GM12878 (cell line): ENCODE data around the gene CD1D. TPM values are rescaled to one million over a fixed set of nuclear protein-coding genes. Genes with fewer than 3 reads are reported as not detected.

Experiments used
- ATAC-seq: fragments of 200-7000 bp; cut with Tn5 transposase; 3 replicates; pipeline ENCODE4 v1.9.1; 2020; ENCODE audit warnings: mild to moderate bottlenecking, moderate library complexity
- BruUV-seq: library from RNA; stranded (reverse); fragments of 400-500 nt; replicated peaks from 2 replicates; lab custom pipeline; 2021; lab: Mats Ljungman, UMichigan
- CTCF ChIA-PET: fragments of 300-600 bp; sonication (Branson Sonifier 250); formaldehyde crosslinking; extraction: SDS; loops from one replicate; lab custom pipeline; 2021; ENCODE audit warnings: inconsistent platforms; lab: Yijun Ruan, JAX
- POLR2A ChIA-PET: fragments of 350-600 bp; formaldehyde crosslinking; extraction: SDS; loops from one replicate; lab custom pipeline; 2021; ENCODE audit warnings: inconsistent platforms; lab: Charles Lee
- RAD21 ChIA-PET: fragments of 300-600 bp; sonication (Branson Sonifier 250); formaldehyde crosslinking; loops from one replicate; lab custom pipeline; 2023; ENCODE audit warnings: antibody characterized with exemption; ENCODE audit not compliant: unreplicated experiment; lab: Charles Lee
- SMC1A ChIA-PET: fragments of 300-600 bp; sonication (Branson Sonifier 250); formaldehyde crosslinking; loops from one replicate; lab custom pipeline; 2023; ENCODE audit not compliant: unreplicated experiment, uncharacterized antibody; lab: Charles Lee
- DNase-seq: peaks from one replicate; pipeline ENCODE4 v3.0.0-alpha.2; 2011; ENCODE audit warnings: low read depth, low spot score
- FAIRE-seq: peaks from 3 replicates; lab custom pipeline; 2011; peaks lifted over from hg19 to GRCh38; lab: Jason Lieb, UNC
- H2AFZ ChIP-seq: 2 replicates; pipeline ENCODE4 v1.6.0; 2011; ENCODE audit warnings: low read depth, low read length, control low read depth; ENCODE audit not compliant: control insufficient read depth
- H3K27ac ChIP-seq: 2 replicates; pipeline ENCODE4 v1.5.1; 2011; ENCODE audit warnings: control low read depth; ENCODE audit not compliant: control insufficient read depth, insufficient read depth
- H3K27me3 ChIP-seq, 2 experiments: replicated peaks in 1 of 2; 2 replicates each; pipeline versions ENCODE4 v1.6.0 to v1.6.1; 2011; ENCODE audit warnings: low read length in 1 of 2; ENCODE audit not compliant: control insufficient read depth in 2 of 2, insufficient read depth in 2 of 2
- H3K36me3 ChIP-seq, 2 experiments: 2 replicates each; pipeline ENCODE4 v1.5.1; 2011; ENCODE audit warnings: low read length in 1 of 2; ENCODE audit not compliant: control insufficient read depth in 2 of 2, insufficient read depth in 2 of 2
- H3K4me1 ChIP-seq: 2 replicates; pipeline ENCODE4 v1.6.1; 2011; ENCODE audit warnings: mild to moderate bottlenecking, low read length, moderate library complexity, mixed read lengths; ENCODE audit not compliant: control insufficient read depth, insufficient read depth
- H3K4me2 ChIP-seq: 2 replicates; pipeline ENCODE4 v1.6.0; 2011; ENCODE audit warnings: control low read depth; ENCODE audit not compliant: control insufficient read depth, insufficient read depth
- H3K4me3 ChIP-seq: fragments of 200-600 bp; sonication (generic); 2 replicates; pipeline ENCODE4 v1.5.1; 2016
- H3K79me2 ChIP-seq: 2 replicates; pipeline ENCODE4 v1.6.0; 2011; ENCODE audit warnings: low read length; ENCODE audit not compliant: control insufficient read depth, insufficient read depth
- H3K9ac ChIP-seq: 2 replicates; pipeline ENCODE4 v1.8.0; 2011; ENCODE audit warnings: low read length, control low read depth, mixed read lengths; ENCODE audit not compliant: control insufficient read depth, insufficient read depth
- H3K9me3 ChIP-seq: replicated peaks from 3 replicates; pipeline ENCODE4 v1.5.1; 2011; ENCODE audit warnings: mild to moderate bottlenecking, low read length; ENCODE audit not compliant: control insufficient read depth, insufficient read depth
- H4K20me1 ChIP-seq: 2 replicates; pipeline ENCODE4 v1.6.0; 2011; ENCODE audit not compliant: control insufficient read depth, insufficient read depth
- ATF3 ChIP-seq: IDR thresholded peaks from 2 replicates; pipeline ENCODE4 v1.6.1; 2011; ENCODE audit warnings: low read depth, mild to moderate bottlenecking, low read length, moderate library complexity, borderline replicate concordance; ENCODE audit errors: extremely low read depth
- BCL11A ChIP-seq: IDR thresholded peaks from 2 replicates; pipeline ENCODE4 v1.6.1; 2011; ENCODE audit warnings: low read depth, low read length
- BHLHE40 ChIP-seq, 2 experiments: fragments of 450-650 bp in 1 of 2; IDR thresholded peaks; 2 replicates each; pipeline ENCODE4 v1.6.1; 2011 to 2017; ENCODE audit warnings: low read depth in 2 of 2, borderline replicate concordance in 1 of 2, improper control_type of control experiment in 1 of 2, low read length in 1 of 2, mild to moderate bottlenecking in 1 of 2
- BMI1 ChIP-seq: fragments of 450-650 bp; IDR thresholded peaks from 2 replicates; pipeline ENCODE4 v1.6.1; 2016; ENCODE audit warnings: mild to moderate bottlenecking, moderate library complexity, borderline replicate concordance
- CREB1 ChIP-seq: IDR thresholded peaks from 2 replicates; pipeline ENCODE4 v1.6.1; 2012; ENCODE audit warnings: low read depth, mild to moderate bottlenecking, inconsistent platforms
- CREM ChIP-seq: IDR thresholded peaks from 2 replicates; pipeline ENCODE4 v1.6.1; 2014; ENCODE audit warnings: antibody characterized with exemption, low read depth
- CTCF ChIP-seq, 3 experiments: IDR thresholded peaks in 2 of 3; conservative IDR thresholded peaks in 1 of 3; 2 replicates each; pipeline ENCODE4 v1.5.1; 2011; ENCODE audit warnings: low read depth in 3 of 3, low read length in 3 of 3, mild to moderate bottlenecking in 3 of 3, control low read depth in 2 of 3, moderate library complexity in 2 of 3, inconsistent platforms in 1 of 3, mixed read lengths in 1 of 3; ENCODE audit not compliant: control insufficient read depth in 2 of 3, insufficient read depth in 1 of 3; ENCODE audit errors: extremely low read depth in 1 of 3
- EED ChIP-seq: sonication (generic); IDR thresholded peaks from 2 replicates; pipeline ENCODE4 v1.6.1; 2016; ENCODE audit warnings: antibody characterized with exemption, low read depth
- HCFC1 ChIP-seq: fragments of 150-350 bp; IDR thresholded peaks from 2 replicates; pipeline ENCODE4 v1.6.1; 2014; ENCODE audit warnings: low read length
- IKZF2 ChIP-seq, 2 experiments: fragments of 450-650 bp; IDR thresholded peaks; 2 replicates each; pipeline ENCODE4 v1.6.1; 2017; ENCODE audit warnings: mild to moderate bottlenecking in 2 of 2, moderate library complexity in 2 of 2
- KAT2A ChIP-seq: conservative IDR thresholded peaks from 2 replicates; pipeline ENCODE4 v1.6.1; 2011; ENCODE audit warnings: low read depth, low read length; ENCODE audit not compliant: control insufficient read depth
- MTA2 ChIP-seq: fragments of 450-650 bp; IDR thresholded peaks from 2 replicates; pipeline ENCODE4 v1.6.1; 2016; ENCODE audit warnings: low read depth, mild to moderate bottlenecking, moderate library complexity
- RAD21 ChIP-seq: IDR thresholded peaks from 2 replicates; pipeline ENCODE4 v1.6.1; 2011; ENCODE audit warnings: mild to moderate bottlenecking, low read depth, low read length, moderate library complexity; ENCODE audit not compliant: insufficient read depth
- RBBP5 ChIP-seq: fragments of 200-600 bp; sonication (generic); conservative IDR thresholded peaks from 2 replicates; pipeline ENCODE4 v1.6.1; 2016
- RUNX3 ChIP-seq: IDR thresholded peaks from 2 replicates; pipeline ENCODE4 v1.6.1; 2012; ENCODE audit warnings: low read length, inconsistent platforms
- SKIL ChIP-seq: fragments of 450-650 bp; IDR thresholded peaks from 2 replicates; pipeline ENCODE4 v1.6.1; 2017; ENCODE audit warnings: mild to moderate bottlenecking, low read depth, inconsistent platforms; ENCODE audit not compliant: poor library complexity, severe bottlenecking
- SMC3 ChIP-seq: IDR thresholded peaks from 2 replicates; pipeline ENCODE4 v1.6.1; 2011; ENCODE audit warnings: low read length, improper control_type of control experiment, borderline replicate concordance
- SRF ChIP-seq, 2 experiments: IDR thresholded peaks; 2 replicates each; pipeline ENCODE4 v1.6.1; 2011; ENCODE audit warnings: low read depth in 2 of 2, low read length in 2 of 2, mild to moderate bottlenecking in 1 of 2, moderate library complexity in 1 of 2
- TAF1 ChIP-seq: IDR thresholded peaks from 2 replicates; pipeline ENCODE4 v1.6.1; 2011; ENCODE audit warnings: mild to moderate bottlenecking, low read depth, low read length, borderline replicate concordance
- WGBS: methylation state at CpG from one replicate; pipeline ENCODE4 v1.1.6; 2016; ENCODE audit warnings: low lambda C conversion rate; ENCODE audit not compliant: insufficient replicate concordance, insufficient coverage; ENCODE audit errors: missing lambda C conversion rate; 5-methylcytosine and 5-hydroxymethylcytosine counted together
- in situ Hi-C: fragments of 300-500 bp; cut with MboI; formaldehyde crosslinking; loops from 9 replicates; pipeline ENCODE4 v1.14.3; 2018; ENCODE audit warnings: mixed read lengths
- intact Hi-C: fragments of 100-400 bp; cut with micrococcal nuclease; formaldehyde crosslinking; loops from one replicate; pipeline ENCODE4 v1.14.2; 2022; ENCODE audit not compliant: unreplicated experiment
- polyA plus RNA-seq, 11 experiments: library from polyadenylated mRNA; depleted of rRNA in 4 of 11; unstranded in 6 of 11; stranded (reverse) in 5 of 11; fragments of >200 nt; fragmentation: Nextera tagmentation in 4 of 11; fragmentation: Illumina TruSeq in 1 of 11; extraction: Ambion mirVana in 4 of 11; extraction: Trizol in 1 of 11; gene quantifications; 1 replicate in 1 of 11; 2 replicates in 10 of 11; pipeline versions ENCODE4 v1.2.1 to v1.2.3, GENCODE V29; 2011 to 2016; ENCODE audit warnings: inconsistent platforms in 2 of 11, missing spikeins in 2 of 11, low read depth in 1 of 11
- total RNA-seq, 4 experiments: library from RNA; depleted of rRNA in 3 of 4; stranded (reverse); fragments of >200 nt in 3 of 4; fragmentation: Illumina TruSeq in 1 of 4; extraction: Trizol in 1 of 4; gene quantifications; 2 replicates each; pipeline versions ENCODE4 v1.2.1 to v1.2.3, GENCODE V29; 2013 to 2021

The CD1D gene
- total and polyA plus RNA-seq, 10 of the 15 experiments (the other 5 are each of a cell fraction or from before 2014, with no cell fraction given): 0.21 to 1.4 (median 0.73) TPM; not detected in 2

DNA sequence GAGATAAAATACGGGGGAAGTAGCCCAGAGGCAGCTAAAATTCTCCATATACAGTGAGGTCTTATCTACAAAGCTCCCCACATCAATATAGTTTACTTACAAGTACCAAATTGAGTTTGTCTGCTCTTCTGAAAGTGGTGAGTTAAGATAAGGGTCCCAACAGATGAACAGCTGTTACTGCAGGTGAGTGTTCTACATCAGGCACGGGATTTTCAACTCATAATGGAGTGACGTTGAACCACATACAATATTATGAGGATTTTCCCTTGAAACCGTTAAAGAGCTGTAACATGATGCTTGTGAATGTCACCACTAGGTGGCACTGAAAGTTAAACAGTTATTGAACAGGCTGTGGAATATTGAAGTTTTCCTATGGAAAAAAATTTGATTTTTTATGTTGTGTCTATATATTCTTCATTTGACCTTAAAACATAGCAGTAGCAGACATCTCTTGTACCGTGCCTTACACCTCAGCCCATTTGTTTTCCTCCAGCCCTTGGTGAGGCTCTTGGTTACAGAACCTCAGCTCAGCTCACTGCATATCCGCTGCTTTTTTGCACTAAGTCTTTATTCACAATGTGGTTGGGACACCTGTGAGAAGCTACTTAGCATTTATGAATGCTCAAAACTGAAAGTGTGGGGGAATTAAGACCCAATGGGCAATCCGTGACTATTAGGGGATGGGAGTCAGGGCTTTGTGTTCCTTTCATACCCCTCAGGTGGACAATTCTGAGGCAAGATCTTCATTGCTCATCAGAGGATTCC lies 23.2 kb downstream of the CD1D start:
- Histone ChIP-seq H3K27ac (no peak overlapping the region), H3K27me3 (no peaks in the 10 kb centered on the region), H3K9me3 (no peaks in the 10 kb centered on the region), H4K20me1 (no peaks in the 10 kb centered on the region), H2AFZ (no peak overlapping the region), H3K9ac (no peak overlapping the region), H3K79me2 (no peaks in the 10 kb centered on the region), H3K4me3 (no peak overlapping the region), H3K36me3 (no peaks in the 10 kb centered on the region), H3K4me2 (no peak overlapping the region), H3K4me1 (no peaks in the 10 kb centered on the region)
- FAIRE-seq (peak; percentile 69), ATAC-seq (peak; percentile 92), DNase-seq (peak; percentile 8)
- no TSS peak for BruUV-seq
- intact Hi-C loops (loop anchor here (1.0 to 5.0 kb wide), 5 partner anchors 83 to 873 kb away; partner anchors contain the start of genes AIM2 and CD1C), in situ Hi-C loops (loop anchor here (10.0 kb wide), 1 partner anchor 131 kb away; the partner anchor contains the start of gene CD1B)
- 8% methylated on average over 7 of the region's 7 CpGs for WGBS
- CTCF ChIA-PET: interaction anchor here (0.7 to 6.3 kb wide), 77 partner anchors 8 to 1114 kb away, joined by 3 to 267 read pairs (median 4); partner anchors contain the start of genes AIM2, CD1B, CD1C and CD1D
- SMC1A ChIA-PET: interaction anchor here (0.6 to 6.2 kb wide), 44 partner anchors 10 to 876 kb away, joined by 3 to 172 read pairs (median 3); partner anchors contain the start of gene CD1B
- RAD21 ChIA-PET: interaction anchor here (0.6 to 6.4 kb wide), 34 partner anchors 12 to 1080 kb away, joined by 3 to 179 read pairs (median 4); partner anchors contain the start of gene CD1B
- POLR2A ChIA-PET: interaction anchor here (0.7 to 1.4 kb wide), 2 partner anchors 9 to 126 kb away, joined by 6 to 7 read pairs; no protein-coding TSS in a partner anchor
- TF ChIP-seq ATF3 (no peak), BHLHE40 (IDR thresholded peaks at IDR 0.05; ENCODE audit: borderline replicate concordance in 1 of 2, low read depth in 2 of 2, low read length in 1 of 2) (peak; percentile 50 to 67; a peak in 3 of 4 replicates), TAF1 (no peak), MTA2 (no peak), SRF (IDR thresholded peaks at IDR 0.05; ENCODE audit: low read depth in 2 of 2, low read length in 2 of 2) (no peak), HCFC1 (no peak), CREB1 (0 out of 2 replicates have a peak, but pooled peaks have one; percentile 19), IKZF2 (IDR thresholded peaks at IDR 0.05) (peak in 1 of 2 experiments; percentile 42; a peak in 2 of 4 replicates), RUNX3 (no peak; the same call in 1 of the 2 replicates), SKIL (no peak), RAD21 (peak; percentile 68), BCL11A (no peak), EED (no peak), BMI1 (no peak), KAT2A (no peak), CTCF (IDR thresholded peaks at IDR 0.05 in 2 of 3, conservative IDR thresholded peaks at IDR 0.05 in 1 of 3; ENCODE audit: control insufficient read depth in 2 of 3, extremely low read depth in 1 of 3, insufficient read depth in 1 of 3, low read depth in 3 of 3, low read length in 3 of 3) (peak; percentile 56 to 70 (median 56); a peak in 5 of 6 replicates), SMC3 (peak; percentile 69), CREM (peak; percentile 46; the same call in 1 of the 2 replicates), RBBP5 (no peak)
